COLO668 (cell line): ENCODE measurements around the gene PEX7.
"Not testable (repeated sequence)": the region's sequence is repeated elsewhere in the genome, so short reads cannot be mapped to it uniquely, and the experiment has no call there.

Experiments
- DNase-seq: peaks from one replicate; lab custom pipeline; 2025; ENCODE audit not compliant: unreplicated experiment; lab: John Stamatoyannopoulos, UW

PEX7 gene

GRCh38 chr6:136822376-136823127 is at the start of gene PEX7:
TSS of gene PEX7 (plus strand) at chr6:136822592. CDS start at chr6:136822666, 74 bp downstream.
- DNase-seq: peak; percentile 82

- no peak for DNase-seq
Measured at GRCh38 chr6:136772685-136773472, 49.5 kb upstream of the PEX7 start.

- no peak for DNase-seq
Measured at GRCh38 chr6:136773473-136773796, 49.0 kb upstream of the PEX7 start.

GRCh38 chr6:136774228-136775041 is 48.0 kb upstream of the PEX7 start:
- no peak for DNase-seq

- DNase-seq: no peak
Measured at GRCh38 chr6:136775081-136775480, 47.3 kb upstream of the PEX7 start.

- no peak for DNase-seq
Measured at GRCh38 chr6:136775548-136775947, 46.8 kb upstream of the PEX7 start.

- DNase-seq: no peak
Measured at GRCh38 chr6:136777651-136778050, 44.7 kb upstream of the PEX7 start.

- DNase-seq: no peak
Measured at GRCh38 chr6:136779682-136780081, 42.7 kb upstream of the PEX7 start.

- DNase-seq: no peak
Measured at GRCh38 chr6:136780972-136781371, 41.4 kb upstream of the PEX7 start.

- DNase-seq: no peak
Measured at GRCh38 chr6:136782021-136782770, 40.2 kb upstream of the PEX7 start.

- no peak for DNase-seq
Measured at GRCh38 chr6:136783021-136783420, 39.4 kb upstream of the PEX7 start.

- no peak for DNase-seq
Measured at GRCh38 chr6:136783495-136784270, 38.7 kb upstream of the PEX7 start.

- no peak for DNase-seq
Measured at GRCh38 chr6:136784271-136784664, 38.1 kb upstream of the PEX7 start.

GRCh38 chr6:136784910-136785746 is 37.3 kb upstream of the PEX7 start:
- no peak for DNase-seq

- DNase-seq: no peak
Measured at GRCh38 chr6:136786658-136787057, 35.7 kb upstream of the PEX7 start.

- DNase-seq: no peak
Measured at GRCh38 chr6:136787726-136788068, 34.7 kb upstream of the PEX7 start.

GRCh38 chr6:136788069-136788902 is 34.1 kb upstream of the PEX7 start:
- no peak for DNase-seq

- not testable (repeated sequence) for DNase-seq
Measured at GRCh38 chr6:136789440-136789839, 33.0 kb upstream of the PEX7 start.
